HG02642 (cell line): ENCODE data around the gene RRP1B.
"Not testable (repeated sequence)": the region's sequence is repeated elsewhere in the genome, so short reads cannot be mapped to it uniquely, and the experiment has no call there.

Experiments used
- ATAC-seq: cut with Tn5 transposase; IDR thresholded peaks from one replicate; pipeline ENCODE4 v1.9.1; 2021; ENCODE audit warnings: mild to moderate bottlenecking; ENCODE audit not compliant: unreplicated experiment, poor library complexity

RRP1B gene

GRCh38 chr21:43667191-43667904 is 8.0 kb downstream of the RRP1B start:
- ATAC-seq, result no peak

GRCh38 chr21:43669828-43670605 is 10.7 kb downstream of the RRP1B start:
- ATAC-seq, result no peak

- no peak for ATAC-seq
Measured at GRCh38 chr21:43675871-43676270, 16.5 kb downstream of the RRP1B start.

- ATAC-seq, result no peak
Measured at GRCh38 chr21:43676391-43676790, 17.0 kb downstream of the RRP1B start.

- ATAC-seq, result no peak
Measured at GRCh38 chr21:43679951-43680350, 20.6 kb downstream of the RRP1B start.

- not testable (repeated sequence) for ATAC-seq
Measured at GRCh38 chr21:43680421-43680820, 21.1 kb downstream of the RRP1B start.

GRCh38 chr21:43681650-43682049 is 22.3 kb downstream of the RRP1B start:
- ATAC-seq, result no peak

DNA sequence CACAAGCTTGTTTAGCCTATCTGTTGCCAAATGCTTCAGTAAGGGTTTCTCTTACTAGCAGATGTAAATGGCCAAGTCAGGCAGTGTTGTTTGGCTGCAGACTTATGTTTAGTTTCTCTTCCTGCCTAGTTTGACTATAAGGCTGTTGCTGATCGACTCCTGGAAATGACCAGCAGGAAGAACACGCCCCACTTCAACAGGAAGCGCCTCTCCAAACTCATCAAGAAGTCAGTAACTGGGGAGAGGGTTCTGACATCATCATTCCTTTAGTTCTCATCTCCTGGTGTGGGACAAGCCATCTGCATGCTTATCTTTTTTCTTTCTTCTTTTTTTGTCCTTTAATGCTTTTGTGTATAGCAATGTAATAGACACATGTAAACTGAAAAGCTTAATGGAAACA is 25.1 kb downstream of the RRP1B start:
- ATAC-seq, result no peak

DNA sequence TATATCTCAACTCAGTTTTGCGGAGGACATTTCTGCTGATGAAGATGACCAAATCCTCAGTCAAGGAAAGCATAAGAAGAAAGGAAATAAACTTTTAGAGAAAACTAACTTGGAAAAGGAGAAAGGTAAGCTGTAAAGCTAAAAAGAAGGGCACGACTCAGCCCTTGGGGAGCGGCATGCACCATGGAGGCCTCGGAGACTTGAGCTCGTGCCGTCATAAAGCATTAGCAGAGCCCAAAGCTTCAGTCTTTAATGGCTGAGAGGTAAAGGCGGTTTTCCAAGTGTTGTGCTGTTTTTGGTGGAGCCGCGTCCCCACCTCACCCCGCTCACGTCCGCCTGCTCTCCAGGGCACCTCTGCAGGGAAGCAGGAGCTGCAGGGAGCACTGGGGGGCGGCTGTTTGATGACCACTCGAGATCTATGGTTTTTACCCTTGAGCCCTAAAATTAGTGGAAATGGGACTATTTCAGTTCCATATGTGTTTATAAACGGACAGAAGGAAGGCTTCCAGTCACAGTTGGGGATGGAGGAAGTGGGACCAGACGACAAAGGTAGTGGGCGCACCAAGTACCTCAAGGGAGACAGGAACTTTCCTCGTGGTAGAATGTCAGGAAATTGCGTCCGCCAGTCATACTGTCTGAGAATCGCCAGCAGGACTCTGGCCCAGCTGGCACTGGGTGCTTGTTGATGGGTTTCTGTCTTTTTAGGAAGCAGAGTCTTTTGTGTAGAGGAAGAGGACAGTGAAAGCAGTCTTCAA is 27.6 kb downstream of the RRP1B start:
- no peak for ATAC-seq

- no peak for ATAC-seq
Measured at GRCh38 chr21:43687566-43688399, 28.4 kb downstream of the RRP1B start.

- ATAC-seq, result no peak
Measured at GRCh38 chr21:43688906-43689305, 29.5 kb downstream of the RRP1B start.

- ATAC-seq, result no peak
Measured at GRCh38 chr21:43689556-43690337, 30.4 kb downstream of the RRP1B start.

DNA sequence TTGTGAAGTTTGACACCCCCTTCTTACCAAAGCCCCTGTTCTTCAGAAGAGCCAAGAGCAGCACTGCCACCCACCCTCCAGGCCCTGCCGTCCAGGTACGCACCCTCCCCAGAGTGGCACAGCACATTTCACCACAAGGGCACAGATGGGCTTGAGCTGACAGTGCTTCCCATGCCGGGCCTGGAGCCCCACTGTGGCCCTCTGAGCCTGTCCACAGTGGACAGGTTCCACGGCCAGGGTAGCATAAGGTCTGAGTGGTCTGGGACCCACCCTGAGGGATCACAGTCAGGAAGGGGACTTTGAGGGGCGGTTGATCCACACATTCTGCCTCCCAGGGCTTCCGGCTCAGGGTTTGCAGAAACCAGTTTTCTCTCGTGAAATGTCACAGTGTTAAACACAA is 31.0 kb downstream of the RRP1B start:
- no peak for ATAC-seq

GRCh38 chr21:43691086-43691795 is 31.9 kb downstream of the RRP1B start:
- no peak for ATAC-seq

DNA sequence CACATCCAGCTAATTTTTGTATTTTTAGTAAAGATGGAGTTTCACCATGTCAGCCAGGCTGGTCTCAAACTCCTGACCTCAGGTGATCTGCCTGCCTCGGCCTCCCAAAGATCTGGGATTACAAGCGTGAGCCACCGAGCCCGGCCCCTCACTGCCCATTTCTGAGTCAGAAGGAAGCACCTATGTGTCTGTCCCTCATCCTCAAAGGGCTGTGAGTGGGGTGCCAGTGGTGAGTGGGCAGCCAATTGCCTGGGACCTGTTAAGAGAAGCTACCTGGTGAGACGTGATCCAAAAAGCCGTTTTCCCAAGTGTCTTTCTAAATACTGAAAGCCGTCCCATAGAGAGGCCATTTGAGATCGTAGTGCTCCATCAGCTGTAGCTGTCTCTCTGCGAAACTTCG is 32.4 kb downstream of the RRP1B start:
- no peak for ATAC-seq

DNA sequence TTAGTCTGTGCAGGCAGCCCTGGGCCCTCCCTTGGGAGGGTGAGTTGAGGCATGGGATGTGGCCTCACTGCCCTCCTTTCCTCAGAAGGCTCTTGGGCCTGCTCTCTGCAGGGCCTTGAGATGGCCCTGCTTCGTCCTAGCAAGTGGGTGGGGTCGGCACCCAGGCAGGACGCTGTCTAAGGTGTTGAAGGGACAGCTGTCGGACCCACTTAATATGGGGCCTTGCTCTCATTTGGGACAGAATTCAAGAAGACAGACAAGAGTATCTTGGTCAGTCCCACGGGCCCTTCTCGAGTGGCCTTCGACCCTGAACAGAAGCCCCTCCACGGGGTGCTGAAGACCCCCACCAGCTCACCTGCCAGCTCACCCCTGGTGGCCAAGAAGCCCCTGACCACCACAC is 33.6 kb downstream of the RRP1B start:
- ATAC-seq, result no peak

DNA sequence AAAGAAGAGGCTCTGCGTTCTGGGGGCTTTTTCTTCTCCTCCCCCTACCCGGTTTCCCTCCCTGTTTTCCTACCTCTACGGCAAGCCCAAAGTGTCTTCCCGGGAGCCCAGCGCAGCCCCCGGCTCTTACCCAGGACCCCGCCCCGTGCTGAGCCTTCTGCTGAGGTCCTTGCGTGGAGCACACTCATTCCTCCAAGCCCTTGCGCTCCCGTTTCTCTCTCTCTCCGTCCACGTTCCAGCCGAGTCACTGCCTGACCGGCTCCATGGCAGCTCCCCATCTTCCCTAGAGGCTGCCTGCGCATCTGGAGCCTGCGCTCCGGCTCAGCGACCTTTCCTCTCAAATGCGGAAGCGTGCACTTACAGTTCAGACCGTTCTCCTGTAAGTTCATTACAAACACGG is 34.6 kb downstream of the RRP1B start:
- ATAC-seq, result no peak

- no peak for ATAC-seq
Measured at GRCh38 chr21:43694437-43695079, 35.2 kb downstream of the RRP1B start.
